HEK293T (cell line): ENCODE data around the gene ANK3.

ENCODE experiments used
- BHLHE40 ChIP-seq: fragments of 450-650 bp; IDR thresholded peaks from 2 replicates; pipeline ENCODE4 v1.6.1; 2016; ENCODE audit warnings: mild to moderate bottlenecking, moderate library complexity, borderline replicate concordance
- ELF4 ChIP-seq: fragments of 450-650 bp; IDR thresholded peaks from 2 replicates; pipeline ENCODE4 v1.6.1; 2017; ENCODE audit warnings: antibody characterized with exemption
- FOXK2 ChIP-seq: fragments of 450-650 bp; IDR thresholded peaks from 2 replicates; pipeline ENCODE4 v1.6.1; 2016; ENCODE audit warnings: mild to moderate bottlenecking
- FOXM1 ChIP-seq: fragments of 450-650 bp; IDR thresholded peaks from 2 replicates; pipeline ENCODE4 v1.6.1; 2017; ENCODE audit warnings: mild to moderate bottlenecking, borderline replicate concordance
- L3MBTL2 ChIP-seq: fragments of 450-650 bp; conservative IDR thresholded peaks from 2 replicates; pipeline ENCODE4 v1.6.1; 2016; ENCODE audit warnings: mild to moderate bottlenecking
- PKNOX1 ChIP-seq: fragments of 450-650 bp; IDR thresholded peaks from 2 replicates; pipeline ENCODE4 v1.6.1; 2016
- SP1 ChIP-seq: fragments of 450-650 bp; IDR thresholded peaks from 2 replicates; pipeline ENCODE4 v1.6.1; 2017
- SUZ12 ChIP-seq: fragments of 450-650 bp; IDR thresholded peaks from 2 replicates; pipeline ENCODE4 v1.6.1; 2016; ENCODE audit warnings: mild to moderate bottlenecking
- TARDBP ChIP-seq: fragments of 450-650 bp; IDR thresholded peaks from 2 replicates; pipeline ENCODE4 v1.6.1; 2016

- no peak for TF ChIP-seq L3MBTL2
- TF ChIP-seq SP1 = no peak
- no peak for TF ChIP-seq TARDBP
- TF ChIP-seq FOXM1 = no peak
- no peak for TF ChIP-seq BHLHE40
- no peak for TF ChIP-seq FOXK2
- no peak for TF ChIP-seq PKNOX1
- no peak for TF ChIP-seq SUZ12
- TF ChIP-seq ELF4 = no peak
Measured at GRCh38 chr10:60224066-60224705, 165.5 kb downstream of the ANK3 start.
